ENCODE measurements around the gene DARS1.

GRCh38 chr2:135954020-135954601 is 31.3 kb downstream of the DARS1 start:
- no peak for TF ChIP-seq CTCF (IDR thresholded peaks at IDR 0.05)
- TF ChIP-seq POLR2AphosphoS5 (IDR thresholded peaks at IDR 0.05; ENCODE audit: insufficient read depth in 1 of 2, low read depth in 1 of 2) = no peak

Measured in vagina (tissue), 2 donors.